ENCODE data around the gene TOX3. TPM values are rescaled to one million over a fixed set of nuclear protein-coding genes. Genes with fewer than 3 reads are reported as not detected.

Gene TOX3
- total RNA-seq, 4 donors from 2014 or later: 0.47 TPM; not detected in 3

GRCh38 chr16:52543654-52544053 lies 3.3 kb downstream of the TOX3 start:
- peaks cover 29 to 44% (median 42%) of the 10 kb centered on the region in 3 donors for H3K27me3 ChIP-seq
- in situ Hi-C loops (cut with MboI; ENCODE audit: low sequenced_read_pairs in 4 of 4): no loop called here
- no peak overlapping the region for H3K4me3 ChIP-seq
- no peak overlapping the region for H3K27ac ChIP-seq
- H3K36me3 ChIP-seq: no peaks in the 10 kb centered on the region
- DNase-seq: no peak
- peaks cover 0 to 14% of the 10 kb centered on the region in 2 donors for H3K4me1 ChIP-seq
- H3K9me3 ChIP-seq: no peaks in the 10 kb centered on the region
- ATAC-seq: no peak
- intact Hi-C loops (cut with DNase I; ENCODE audit: low total_unique reads): no loop called here
- TF ChIP-seq, protein P1, sequence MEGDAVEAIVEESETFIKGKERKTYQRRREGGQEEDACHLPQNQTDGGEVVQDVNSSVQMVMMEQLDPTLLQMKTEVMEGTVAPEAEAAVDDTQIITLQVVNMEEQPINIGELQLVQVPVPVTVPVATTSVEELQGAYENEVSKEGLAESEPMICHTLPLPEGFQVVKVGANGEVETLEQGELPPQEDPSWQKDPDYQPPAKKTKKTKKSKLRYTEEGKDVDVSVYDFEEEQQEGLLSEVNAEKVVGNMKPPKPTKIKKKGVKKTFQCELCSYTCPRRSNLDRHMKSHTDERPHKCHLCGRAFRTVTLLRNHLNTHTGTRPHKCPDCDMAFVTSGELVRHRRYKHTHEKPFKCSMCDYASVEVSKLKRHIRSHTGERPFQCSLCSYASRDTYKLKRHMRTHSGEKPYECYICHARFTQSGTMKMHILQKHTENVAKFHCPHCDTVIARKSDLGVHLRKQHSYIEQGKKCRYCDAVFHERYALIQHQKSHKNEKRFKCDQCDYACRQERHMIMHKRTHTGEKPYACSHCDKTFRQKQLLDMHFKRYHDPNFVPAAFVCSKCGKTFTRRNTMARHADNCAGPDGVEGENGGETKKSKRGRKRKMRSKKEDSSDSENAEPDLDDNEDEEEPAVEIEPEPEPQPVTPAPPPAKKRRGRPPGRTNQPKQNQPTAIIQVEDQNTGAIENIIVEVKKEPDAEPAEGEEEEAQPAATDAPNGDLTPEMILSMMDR (IDR thresholded peaks at IDR 0.05 in 4 of 5, conservative IDR thresholded peaks at IDR 0.05 in 1 of 5): no peak
- no peak for TF ChIP-seq POLR2A (IDR thresholded peaks at IDR 0.05)

DNA sequence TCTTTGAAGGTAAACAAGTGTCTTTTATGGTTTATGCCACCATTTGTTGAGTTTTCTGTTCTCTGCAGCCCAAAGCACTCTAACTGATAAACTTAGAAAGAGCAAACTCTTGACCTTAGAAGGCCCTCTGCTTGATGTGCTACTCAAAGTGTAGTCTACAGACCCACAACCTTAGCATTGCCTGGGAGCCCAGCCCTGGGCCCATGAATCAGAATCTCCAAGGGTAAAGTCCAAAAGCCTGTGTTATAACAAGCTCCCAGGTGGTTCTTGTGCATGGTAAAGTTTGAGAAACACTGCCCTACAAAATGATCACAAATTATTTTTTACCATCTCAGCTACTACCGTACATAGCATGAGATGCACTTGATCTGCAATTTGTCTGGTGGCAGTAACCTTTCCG lies 6.0 kb downstream of the TOX3 start:
- intact Hi-C loops (cut with DNase I; ENCODE audit: low total_unique reads) (no loop called here), in situ Hi-C loops (cut with MboI; ENCODE audit: low sequenced_read_pairs in 4 of 4) (no loop called here)
- no peak overlapping the region for H3K4me3 ChIP-seq
- H3K9me3 ChIP-seq: no peaks in the 10 kb centered on the region
- peaks cover 24 to 30% (median 24%) of the 10 kb centered on the region in 3 donors for H3K27me3 ChIP-seq
- H3K36me3 ChIP-seq: no peaks in the 10 kb centered on the region
- H3K4me1 ChIP-seq: peaks cover 0 to 7% of the 10 kb centered on the region in 2 donors
- TF ChIP-seq, protein P1 (IDR thresholded peaks at IDR 0.05 in 4 of 5, conservative IDR thresholded peaks at IDR 0.05 in 1 of 5): no peak
- no peak for TF ChIP-seq POLR2A (IDR thresholded peaks at IDR 0.05)
- DNase-seq (no peak), ATAC-seq (no peak)
- no peak overlapping the region for H3K27ac ChIP-seq

DNA sequence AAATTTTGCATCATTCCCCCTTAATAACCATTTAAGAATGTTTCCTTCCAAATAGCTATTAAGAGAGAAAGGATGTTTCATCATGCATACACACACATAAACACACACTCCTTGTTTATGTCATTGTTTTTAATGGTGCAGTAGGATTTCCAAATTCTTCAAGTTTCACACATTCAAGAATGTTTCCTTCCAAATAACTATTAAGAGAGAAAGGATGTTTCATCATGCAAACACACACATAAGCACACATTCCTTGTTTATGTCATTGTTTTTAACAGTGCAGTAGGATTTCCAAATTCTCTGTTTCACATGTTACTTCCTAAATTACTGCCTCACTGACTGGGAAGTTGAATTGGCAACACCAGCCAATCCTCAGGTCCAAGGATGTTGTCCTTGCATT lies 7.8 kb downstream of the TOX3 start:
- TF ChIP-seq, protein P1 (IDR thresholded peaks at IDR 0.05 in 4 of 5, conservative IDR thresholded peaks at IDR 0.05 in 1 of 5): no peak
- no peak for TF ChIP-seq POLR2A (IDR thresholded peaks at IDR 0.05)
- intact Hi-C loops (cut with DNase I; ENCODE audit: low total_unique reads): no loop called here
- DNase-seq: no peak
- H3K4me1 ChIP-seq: no peaks in the 10 kb centered on the region
- H3K27ac ChIP-seq: no peak overlapping the region
- H3K36me3 ChIP-seq: no peaks in the 10 kb centered on the region
- H3K9me3 ChIP-seq: no peaks in the 10 kb centered on the region
- no peak overlapping the region for H3K4me3 ChIP-seq
- peaks cover 6 to 15% (median 7%) of the 10 kb centered on the region in 3 donors for H3K27me3 ChIP-seq
- in situ Hi-C loops (cut with MboI; ENCODE audit: low sequenced_read_pairs in 4 of 4): no loop called here
- ATAC-seq: no peak

GRCh38 chr16:52538511-52538910 lies 8.4 kb downstream of the TOX3 start:
- Histone ChIP-seq H3K36me3 (no peaks in the 10 kb centered on the region), H3K4me1 (no peaks in the 10 kb centered on the region), H3K27ac (no peak overlapping the region), H3K9me3 (no peaks in the 10 kb centered on the region), H3K4me3 (no peak overlapping the region), H3K27me3 (peaks cover 0 to 9% (median 1%) of the 10 kb centered on the region in 3 donors)
- TF ChIP-seq, protein P1 (IDR thresholded peaks at IDR 0.05 in 4 of 5, conservative IDR thresholded peaks at IDR 0.05 in 1 of 5): no peak
- no peak for TF ChIP-seq POLR2A (IDR thresholded peaks at IDR 0.05)
- DNase-seq: no peak
- intact Hi-C loops (cut with DNase I; ENCODE audit: low total_unique reads): no loop called here
- in situ Hi-C loops (cut with MboI; ENCODE audit: low sequenced_read_pairs in 4 of 4): no loop called here
- ATAC-seq: no peak

- no peak overlapping the region for H3K27ac ChIP-seq
- ATAC-seq (no peak), DNase-seq (no peak)
- H3K36me3 ChIP-seq: no peaks in the 10 kb centered on the region
- H3K4me1 ChIP-seq: no peaks in the 10 kb centered on the region
- no peak overlapping the region for H3K4me3 ChIP-seq
- H3K27me3 ChIP-seq: peaks cover 0 to 5% (median 0%) of the 10 kb centered on the region in 3 donors
- in situ Hi-C loops (cut with MboI; ENCODE audit: low sequenced_read_pairs in 4 of 4) (no loop called here), intact Hi-C loops (cut with DNase I; ENCODE audit: low total_unique reads) (no loop called here)
- no peaks in the 10 kb centered on the region for H3K9me3 ChIP-seq
- no peak for TF ChIP-seq POLR2A (IDR thresholded peaks at IDR 0.05)
- TF ChIP-seq, protein P1 (IDR thresholded peaks at IDR 0.05 in 4 of 5, conservative IDR thresholded peaks at IDR 0.05 in 1 of 5): no peak
These were observed 9.4 kb downstream of the TOX3 start for GRCh38 chr16:52537516-52537915.

Measured in gastrocnemius medialis (tissue), 4 donors.